Caco-2 (cell line): ENCODE data around the gene ZNF587B. TPM values are rescaled to one million over a fixed set of nuclear protein-coding genes. Genes with fewer than 3 reads are reported as not detected.

Experiments used
- BruUV-seq: library from RNA; stranded (reverse); fragments of 400-500 nt; replicated peaks from 2 replicates; lab custom pipeline; 2021; lab: Mats Ljungman, UMichigan
- CTCF ChIA-PET: fragments of 300-600 bp; sonication (Branson Sonifier 250); formaldehyde crosslinking; loops from one replicate; lab custom pipeline; 2022; ENCODE audit warnings: antibody characterized with exemption; lab: Charles Lee
- POLR2A ChIA-PET: fragments of 300-600 bp; sonication (Branson Sonifier 250); formaldehyde crosslinking; loops from one replicate; lab custom pipeline; 2022; ENCODE audit warnings: antibody characterized with exemption; lab: Charles Lee
- DNase-seq, 2 experiments: peaks; one replicate each; pipeline versions ENCODE4 v3.0.0 to v3.0.0-alpha.2; 2020 to 2022
- H3K27me3 ChIP-seq: replicated peaks from 2 replicates; pipeline ENCODE4 v1.6.0; 2011; ENCODE audit warnings: low read length; ENCODE audit not compliant: control insufficient read depth, insufficient read depth
- H3K36me3 ChIP-seq: 2 replicates; pipeline ENCODE4 v1.5.1; 2011; ENCODE audit warnings: low read length; ENCODE audit not compliant: control insufficient read depth, insufficient read depth
- H3K4me1 ChIP-seq: fragments of 250-450 bp; sonication (Bioruptor Pico); 2 replicates; pipeline ENCODE4 v1.5.1; 2020; ENCODE audit warnings: mild to moderate bottlenecking
- H3K4me3 ChIP-seq: 2 replicates; pipeline ENCODE4 v1.5.1; 2011; ENCODE audit warnings: low read depth, mild to moderate bottlenecking, control low read depth, low read length
- H3K9me3 ChIP-seq: fragments of 250-450 bp; sonication (Bioruptor Pico); 2 replicates; pipeline ENCODE4 v1.5.1; 2020; ENCODE audit warnings: mild to moderate bottlenecking, moderate library complexity
- H3K27ac Mint-ChIP-seq: one replicate; pipeline ENCODE4 v1.8.0; 2022; ENCODE audit warnings: mixed read lengths; ENCODE audit not compliant: unreplicated experiment
- H3K27me3 Mint-ChIP-seq: one replicate; pipeline ENCODE4 v1.8.0; 2022; ENCODE audit warnings: mixed read lengths; ENCODE audit not compliant: insufficient read depth, unreplicated experiment
- H3K36me3 Mint-ChIP-seq: one replicate; pipeline ENCODE4 v1.8.0; 2022; ENCODE audit warnings: mild to moderate bottlenecking, mixed read lengths; ENCODE audit not compliant: insufficient read depth, unreplicated experiment
- H3K4me1 Mint-ChIP-seq: one replicate; pipeline ENCODE4 v1.8.0; 2022; ENCODE audit warnings: low read depth, mixed read lengths; ENCODE audit not compliant: unreplicated experiment
- H3K4me3 Mint-ChIP-seq: one replicate; pipeline ENCODE4 v1.8.0; 2022; ENCODE audit warnings: mild to moderate bottlenecking, moderate library complexity, mixed read lengths; ENCODE audit not compliant: unreplicated experiment
- H3K9me3 Mint-ChIP-seq: one replicate; pipeline ENCODE4 v1.8.0; 2022; ENCODE audit warnings: mixed read lengths; ENCODE audit not compliant: unreplicated experiment
- CTCF ChIP-seq, 2 experiments: fragments of 200-600 bp in 1 of 2; IDR thresholded peaks; 1 replicate in 1 of 2; 2 replicates in 1 of 2; pipeline versions ENCODE4 v1.5.1 to v1.8.0; 2011 to 2022; ENCODE audit warnings: antibody characterized with exemption in 1 of 2, control low read depth in 1 of 2, inconsistent platforms in 1 of 2, low read depth in 1 of 2, low read length in 1 of 2, mild to moderate bottlenecking in 1 of 2, moderate library complexity in 1 of 2; ENCODE audit not compliant: insufficient read depth in 1 of 2, severe bottlenecking in 1 of 2, unreplicated experiment in 1 of 2
- intact Hi-C: fragments of 100-400 bp; cut with micrococcal nuclease; formaldehyde crosslinking; loops from one replicate; pipeline ENCODE4 v1.10.0; 2022; ENCODE audit not compliant: unreplicated experiment
- total RNA-seq: library from RNA; stranded (reverse); gene quantifications from 2 replicates; pipeline ENCODE4 v1.2.3, GENCODE V29; 2022

The ZNF587B gene
- total RNA-seq, 1 experiment from 2014 or later = 35.4 TPM

GRCh38 chr19:57816652-57817051 lies 13.4 kb upstream of the ZNF587B start:
- Histone ChIP-seq H3K27me3 (no peaks in the 10 kb centered on the region), H3K36me3 (peaks cover 2% of the 10 kb centered on the region; the same call in 1 of the 2 replicates), H3K4me3 (no peak overlapping the region), H3K9me3 (no peaks in the 10 kb centered on the region), H3K4me1 (peaks cover 48% of the 10 kb centered on the region)
- ChIA-PET CTCF (no interaction called here), POLR2A (no interaction called here)
- intact Hi-C loops = loop anchor here (10.0 kb wide), 1 partner anchor 98 kb away; the partner anchor contains the start of gene ZNF417
- H3K36me3 Mint-ChIP-seq = peaks cover 77% of the 10 kb centered on the region
- TF ChIP-seq CTCF (IDR thresholded peaks at IDR 0.05; ENCODE audit: insufficient read depth in 1 of 2, low read depth in 1 of 2, low read length in 1 of 2, severe bottlenecking in 1 of 2, unreplicated experiment in 1 of 2) = no peak
- H3K27me3 Mint-ChIP-seq = no peaks in the 10 kb centered on the region
- H3K9me3 Mint-ChIP-seq = no peaks in the 10 kb centered on the region
- H3K4me3 Mint-ChIP-seq = peak overlapping the region; percentile 97
- H3K27ac Mint-ChIP-seq = peak overlapping the region; percentile 99
- BruUV-seq = no TSS peak
- peaks cover 52% of the 10 kb centered on the region for H3K4me1 Mint-ChIP-seq
- peak in 1 of 2 experiments; percentile 57 for DNase-seq

GRCh38 chr19:57817976-57818375 lies 12.1 kb upstream of the ZNF587B start:
- Histone ChIP-seq H3K9me3 (no peaks in the 10 kb centered on the region), H3K27me3 (no peaks in the 10 kb centered on the region), H3K4me1 (peaks cover 48% of the 10 kb centered on the region), H3K36me3 (no peaks in the 10 kb centered on the region), H3K4me3 (no peak overlapping the region)
- BruUV-seq = no TSS peak
- Mint-ChIP-seq H3K9me3 (no peaks in the 10 kb centered on the region), H3K27ac (peak overlapping the region; percentile 94), H3K36me3 (peaks cover 77% of the 10 kb centered on the region), H3K4me3 (peak overlapping the region; percentile 98), H3K4me1 (peaks cover 49% of the 10 kb centered on the region), H3K27me3 (no peaks in the 10 kb centered on the region)
- CTCF ChIA-PET = no interaction called here
- intact Hi-C loops = loop anchor here (10.0 kb wide), 1 partner anchor 97 kb away; the partner anchor contains the start of gene ZNF417
- TF ChIP-seq CTCF (IDR thresholded peaks at IDR 0.05; ENCODE audit: insufficient read depth in 1 of 2, low read depth in 1 of 2, low read length in 1 of 2, severe bottlenecking in 1 of 2, unreplicated experiment in 1 of 2) = no peak
- POLR2A ChIA-PET = no interaction called here
- DNase-seq = no peak

- H3K27me3 Mint-ChIP-seq = no peaks in the 10 kb centered on the region
- H3K27ac Mint-ChIP-seq = peak overlapping the region; percentile 94
- BruUV-seq = no TSS peak
- H3K36me3 Mint-ChIP-seq = peaks cover 77% of the 10 kb centered on the region
- POLR2A ChIA-PET = interaction anchor here (0.7 kb wide), 1 partner anchor 433 kb away, joined by 5 read pairs; no protein-coding TSS in a partner anchor
- TF ChIP-seq CTCF (IDR thresholded peaks at IDR 0.05; ENCODE audit: insufficient read depth in 1 of 2, low read depth in 1 of 2, low read length in 1 of 2, severe bottlenecking in 1 of 2, unreplicated experiment in 1 of 2) = no peak
- intact Hi-C loops = loop anchor here (10.0 kb wide), 1 partner anchor 96 kb away; the partner anchor contains the start of gene ZNF417
- peak overlapping the region; percentile 98 for H3K4me3 Mint-ChIP-seq
- H3K9me3 Mint-ChIP-seq = no peaks in the 10 kb centered on the region
- H3K36me3 ChIP-seq = no peaks in the 10 kb centered on the region
- H3K27me3 ChIP-seq = no peaks in the 10 kb centered on the region
- peaks cover 49% of the 10 kb centered on the region for H3K4me1 Mint-ChIP-seq
- CTCF ChIA-PET = interaction anchor here (0.7 kb wide), 1 partner anchor 34 kb away, joined by 4 read pairs; no protein-coding TSS in a partner anchor
- H3K9me3 ChIP-seq = no peaks in the 10 kb centered on the region
- no peak for DNase-seq
- H3K4me3 ChIP-seq = no peak overlapping the region
- peaks cover 48% of the 10 kb centered on the region for H3K4me1 ChIP-seq
These were observed 11.7 kb upstream of the ZNF587B start for GRCh38 chr19:57818378-57818777.
